Measurements from ENCODE around the gene PHKG1.
"Not testable (repeated sequence)": the region's sequence is repeated elsewhere in the genome, so short reads cannot be mapped to it uniquely, and the experiment has no call there.

PHKG1 gene

DNA sequence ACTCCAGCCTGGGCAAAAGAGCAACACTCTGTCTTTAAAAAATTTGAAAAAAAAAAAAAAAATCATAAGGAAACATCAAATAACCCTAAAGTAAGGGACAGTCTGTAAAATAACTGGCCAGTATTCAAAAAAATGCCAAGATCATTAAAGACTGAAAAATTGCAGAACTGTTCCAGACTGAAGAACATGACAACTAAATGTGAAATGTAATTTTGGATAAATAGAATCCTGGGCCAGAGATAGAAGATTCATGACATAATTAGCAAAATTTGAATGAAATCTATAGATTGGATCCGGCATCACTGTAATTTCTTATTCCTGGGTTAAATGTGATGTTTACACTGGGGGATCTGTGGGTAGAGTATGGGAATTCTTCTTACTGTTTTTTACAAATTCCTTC, 44.5 kb downstream of the PHKG1 start:
- Mint-ChIP-seq H3K4me3 (no peak overlapping the region), H3K27ac (ENCODE audit: low read depth) (no peak overlapping the region)
- DNase-seq (ENCODE audit: low spot score in 2 of 2) = no peak

DNA sequence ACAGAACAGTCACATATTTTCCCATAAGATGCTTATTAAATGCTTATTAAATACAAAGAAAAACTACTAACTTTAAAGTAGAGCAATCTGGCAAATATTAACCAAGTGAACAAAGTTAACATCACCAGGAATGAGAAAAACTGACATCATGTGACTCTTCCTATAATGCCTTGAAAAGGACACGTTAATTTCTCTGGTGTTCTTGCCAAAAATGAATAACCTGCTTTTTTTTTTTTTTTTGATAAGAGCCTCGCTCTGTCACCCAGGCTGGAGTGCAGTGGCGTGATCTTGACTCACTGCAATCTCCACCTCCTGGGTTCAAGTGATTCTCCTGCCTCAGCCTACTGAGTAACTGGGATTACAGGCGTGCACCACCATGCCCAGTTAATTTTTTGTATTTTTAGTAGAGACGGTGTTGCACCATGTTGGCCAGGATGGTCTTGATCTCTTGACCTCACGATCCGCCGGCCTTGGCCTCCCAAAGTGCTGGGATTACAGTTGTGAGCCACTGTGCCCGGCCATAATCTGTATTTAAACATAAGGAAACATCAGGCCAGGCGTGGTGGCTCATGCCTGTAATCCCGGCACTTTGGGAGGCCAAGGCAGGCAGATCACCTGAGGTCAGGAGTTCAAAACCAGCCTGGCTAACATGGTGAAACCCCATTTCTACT, 45.2 kb downstream of the PHKG1 start:
- H3K36me3 Mint-ChIP-seq (ENCODE audit: insufficient read depth); H3K27ac Mint-ChIP-seq (ENCODE audit: low read depth); ATAC-seq (replicated peaks; ENCODE audit: extremely low read depth, poor library complexity, severe bottlenecking); H3K9me3 Mint-ChIP-seq; H3K4me3 Mint-ChIP-seq; H3K27me3 Mint-ChIP-seq; DNase-seq (ENCODE audit: low spot score in 2 of 2): not testable (repeated sequence)
- peaks cover 12% of the 10 kb centered on the region for H3K4me1 Mint-ChIP-seq

More for the DNA sequence above, 44.5 kb downstream of the PHKG1 start:
- Mint-ChIP-seq H3K27me3 (no peaks in the 10 kb centered on the region), H3K9me3 (no peaks in the 10 kb centered on the region), H3K4me1 (peaks cover 17% of the 10 kb centered on the region), H3K36me3 (ENCODE audit: insufficient read depth) (peaks cover 11% of the 10 kb centered on the region)
- no peak for ATAC-seq (replicated peaks; ENCODE audit: extremely low read depth, poor library complexity, severe bottlenecking)

DNA sequence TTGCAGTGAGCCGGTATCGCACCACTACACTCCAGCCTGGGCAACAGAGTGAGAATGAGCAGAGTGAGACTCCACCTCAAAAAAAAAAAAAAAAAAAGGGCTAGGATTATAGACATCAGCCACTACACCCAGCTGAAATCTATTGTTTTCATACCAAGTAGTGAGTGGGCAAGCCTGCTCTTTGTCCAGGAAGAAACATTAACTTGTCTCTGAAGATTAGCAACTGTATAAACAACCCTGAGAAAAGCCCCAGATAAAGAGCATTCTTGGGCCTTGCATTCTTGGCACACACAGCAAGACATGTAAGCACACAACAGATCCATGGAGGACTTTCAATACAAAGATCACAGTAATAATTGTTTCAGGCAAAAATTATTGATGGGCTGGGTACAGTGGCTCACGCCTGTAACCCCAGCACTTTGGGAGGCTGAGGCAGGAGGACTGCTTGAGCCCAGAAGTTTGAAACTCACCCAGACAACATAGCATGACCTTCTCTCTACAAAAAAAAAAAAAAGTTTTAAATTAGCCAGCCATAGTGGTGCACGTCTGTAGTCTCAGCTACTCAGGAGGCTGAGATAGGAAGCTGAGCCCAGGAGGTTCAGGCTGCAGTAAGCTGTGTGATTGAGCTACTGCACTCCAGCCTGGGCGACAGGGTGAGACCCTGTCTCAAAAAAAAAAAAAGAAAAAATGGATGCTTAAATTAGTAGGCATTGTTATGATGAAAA, 45.9 kb downstream of the PHKG1 start:
- H3K36me3 Mint-ChIP-seq (ENCODE audit: insufficient read depth) = peaks cover 4% of the 10 kb centered on the region
- peaks cover 12% of the 10 kb centered on the region for H3K4me1 Mint-ChIP-seq
- no peaks in the 10 kb centered on the region for H3K9me3 Mint-ChIP-seq
- no peak for ATAC-seq (replicated peaks; ENCODE audit: extremely low read depth, poor library complexity, severe bottlenecking)
- H3K27me3 Mint-ChIP-seq = no peaks in the 10 kb centered on the region
- DNase-seq (ENCODE audit: low spot score in 2 of 2) = no peak
- no peak overlapping the region for H3K27ac Mint-ChIP-seq (ENCODE audit: low read depth)
- H3K4me3 Mint-ChIP-seq = no peak overlapping the region

DNA sequence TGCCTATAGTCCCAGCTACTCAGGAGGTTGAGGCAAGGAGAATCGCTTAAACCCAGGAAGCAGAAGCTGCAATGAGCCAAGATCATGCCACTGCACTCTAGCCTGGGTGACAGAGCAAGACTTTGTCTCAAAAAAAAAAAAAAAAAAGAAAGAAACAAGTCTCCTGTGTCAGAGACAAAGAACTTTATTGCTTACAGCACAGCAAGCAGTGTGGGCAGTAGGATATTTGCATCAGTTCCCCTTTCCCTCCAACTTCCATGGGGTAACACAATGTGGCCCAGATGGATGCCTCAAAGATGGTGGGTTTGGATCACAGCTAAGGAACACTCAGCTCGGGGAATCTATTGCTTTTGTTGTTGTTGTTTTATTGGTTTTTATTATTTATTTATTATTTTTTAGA, 47.0 kb downstream of the PHKG1 start:
- not testable (repeated sequence) for DNase-seq (ENCODE audit: low spot score in 2 of 2); H3K9me3 Mint-ChIP-seq; H3K4me1 Mint-ChIP-seq; H3K27me3 Mint-ChIP-seq; H3K27ac Mint-ChIP-seq (ENCODE audit: low read depth); H3K36me3 Mint-ChIP-seq (ENCODE audit: insufficient read depth); H3K4me3 Mint-ChIP-seq; ATAC-seq (replicated peaks; ENCODE audit: extremely low read depth, poor library complexity, severe bottlenecking)

DNA sequence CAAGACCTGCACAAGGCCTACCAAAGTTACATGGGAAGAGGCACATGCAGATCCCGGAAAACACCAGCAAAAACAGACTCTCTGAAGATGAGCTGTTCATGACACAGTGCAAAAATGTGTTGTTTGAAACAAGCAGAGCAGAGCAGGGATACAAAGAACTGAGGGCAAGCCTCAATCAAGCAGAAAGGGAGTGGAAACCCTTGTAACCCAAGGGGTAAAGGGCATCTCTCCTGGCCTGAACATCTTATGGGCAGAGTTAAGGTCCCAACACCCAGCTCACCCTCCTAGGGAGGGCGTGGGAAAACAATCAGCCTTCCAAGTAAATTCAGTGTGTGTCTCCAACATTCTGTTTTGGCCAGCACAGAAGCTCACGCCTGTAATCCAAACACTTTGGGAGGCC, 52.0 kb downstream of the PHKG1 start:
- H3K4me1 Mint-ChIP-seq = no peaks in the 10 kb centered on the region
- H3K27me3 Mint-ChIP-seq = no peaks in the 10 kb centered on the region
- no peak overlapping the region for H3K4me3 Mint-ChIP-seq
- no peaks in the 10 kb centered on the region for H3K36me3 Mint-ChIP-seq (ENCODE audit: insufficient read depth)
- H3K9me3 Mint-ChIP-seq = no peaks in the 10 kb centered on the region
- no peak overlapping the region for H3K27ac Mint-ChIP-seq (ENCODE audit: low read depth)
- DNase-seq (ENCODE audit: low spot score in 2 of 2) (no peak), ATAC-seq (replicated peaks; ENCODE audit: extremely low read depth, poor library complexity, severe bottlenecking) (no peak)

DNA sequence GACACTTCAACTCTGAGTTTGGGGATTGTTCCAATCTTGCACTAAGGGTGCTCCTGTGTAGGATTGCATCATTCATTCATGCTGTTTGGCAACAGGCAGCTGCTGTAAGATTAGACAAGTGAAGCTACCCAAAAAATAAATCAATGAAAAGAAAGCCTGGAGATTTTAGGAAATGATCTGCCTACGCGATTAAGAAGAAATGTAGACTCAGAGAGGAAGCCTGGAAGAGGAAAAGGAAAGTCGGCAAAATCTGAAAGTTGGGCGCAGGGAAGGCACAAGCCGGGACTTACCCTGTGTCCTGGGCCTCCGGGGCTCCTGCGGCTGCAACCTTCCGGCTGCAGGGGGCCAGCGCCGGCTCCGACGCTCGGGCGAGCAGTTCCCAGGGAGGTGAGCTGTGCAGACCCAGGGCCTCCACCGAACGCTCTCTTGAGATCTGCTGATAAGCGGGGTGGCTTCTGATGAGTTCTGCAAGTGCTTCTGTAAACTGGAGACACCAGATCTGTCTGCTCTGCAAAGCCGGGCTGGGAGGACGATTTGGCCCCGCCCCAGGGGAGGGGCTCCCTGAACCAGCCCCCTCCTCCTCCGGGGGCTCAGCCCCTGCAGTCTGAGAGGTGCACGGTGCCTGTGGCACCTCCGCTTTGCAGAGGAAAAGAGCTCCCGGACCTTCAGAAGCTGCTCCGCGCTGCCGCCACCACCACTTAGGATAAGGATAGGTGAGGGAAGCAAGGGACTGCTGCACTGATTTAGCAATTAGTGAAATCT, 58.9 kb downstream of the PHKG1 start:
- Mint-ChIP-seq H3K9me3 (no peaks in the 10 kb centered on the region), H3K36me3 (ENCODE audit: insufficient read depth) (no peaks in the 10 kb centered on the region), H3K4me3 (peak overlapping the region; percentile 86), H3K27ac (ENCODE audit: low read depth) (peak overlapping the region; percentile 41), H3K4me1 (peaks cover 15% of the 10 kb centered on the region), H3K27me3 (no peaks in the 10 kb centered on the region)
- ATAC-seq (replicated peaks; ENCODE audit: extremely low read depth, poor library complexity, severe bottlenecking) = peak; percentile 87
- peak; percentile 37 to 42 for DNase-seq (ENCODE audit: low spot score in 2 of 2)

DNA sequence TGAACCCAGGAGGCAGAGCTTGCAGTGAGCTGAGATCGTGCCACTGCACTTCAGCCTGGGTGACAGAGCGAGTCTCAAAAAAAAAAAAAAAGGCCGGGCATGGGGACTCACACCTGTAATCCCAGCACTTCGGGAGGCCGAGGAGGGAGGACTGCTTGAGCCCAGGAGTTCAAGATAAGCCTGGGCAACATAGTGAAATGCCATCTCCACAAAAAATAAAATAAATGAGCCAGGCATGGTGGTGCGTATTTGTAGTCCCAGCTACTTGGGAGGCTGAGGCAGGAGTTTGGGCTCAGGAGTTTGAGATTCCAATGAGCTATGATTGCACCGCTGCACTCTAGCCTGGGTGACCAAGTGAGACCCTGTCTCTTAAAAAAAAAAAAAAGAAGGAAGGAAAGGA, 60.2 kb downstream of the PHKG1 start:
- not testable (repeated sequence) for H3K9me3 Mint-ChIP-seq; ATAC-seq (replicated peaks; ENCODE audit: extremely low read depth, poor library complexity, severe bottlenecking); DNase-seq (ENCODE audit: low spot score in 2 of 2); H3K27ac Mint-ChIP-seq (ENCODE audit: low read depth); H3K36me3 Mint-ChIP-seq (ENCODE audit: insufficient read depth); H3K27me3 Mint-ChIP-seq
- H3K4me1 Mint-ChIP-seq = peaks cover 15% of the 10 kb centered on the region
- H3K4me3 Mint-ChIP-seq = peak overlapping the region; percentile 86

DNA sequence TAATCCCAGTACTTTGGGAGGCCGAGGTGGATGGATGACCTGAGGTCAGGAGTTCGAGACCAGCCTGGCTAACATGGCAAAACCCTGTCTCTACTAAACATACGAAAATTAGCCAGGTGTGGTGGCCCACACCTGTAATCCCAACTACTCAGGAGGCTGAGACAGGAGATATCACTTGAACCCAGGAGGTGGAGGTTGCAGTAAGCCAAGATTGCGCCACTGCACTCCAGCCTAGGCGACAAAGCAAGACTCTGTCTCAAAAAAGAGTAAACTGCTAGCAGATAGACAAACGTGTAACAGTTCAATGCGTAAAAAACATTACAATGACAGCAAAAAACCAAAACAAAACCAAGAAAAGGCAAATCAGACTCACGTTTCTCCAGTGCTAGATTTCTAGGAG, 61.2 kb downstream of the PHKG1 start:
- not testable (repeated sequence) for H3K36me3 Mint-ChIP-seq (ENCODE audit: insufficient read depth); H3K27ac Mint-ChIP-seq (ENCODE audit: low read depth); DNase-seq (ENCODE audit: low spot score in 2 of 2); ATAC-seq (replicated peaks; ENCODE audit: extremely low read depth, poor library complexity, severe bottlenecking); H3K27me3 Mint-ChIP-seq; H3K9me3 Mint-ChIP-seq
- Mint-ChIP-seq H3K4me3 (peak overlapping the region; percentile 40), H3K4me1 (peaks cover 15% of the 10 kb centered on the region)

DNA sequence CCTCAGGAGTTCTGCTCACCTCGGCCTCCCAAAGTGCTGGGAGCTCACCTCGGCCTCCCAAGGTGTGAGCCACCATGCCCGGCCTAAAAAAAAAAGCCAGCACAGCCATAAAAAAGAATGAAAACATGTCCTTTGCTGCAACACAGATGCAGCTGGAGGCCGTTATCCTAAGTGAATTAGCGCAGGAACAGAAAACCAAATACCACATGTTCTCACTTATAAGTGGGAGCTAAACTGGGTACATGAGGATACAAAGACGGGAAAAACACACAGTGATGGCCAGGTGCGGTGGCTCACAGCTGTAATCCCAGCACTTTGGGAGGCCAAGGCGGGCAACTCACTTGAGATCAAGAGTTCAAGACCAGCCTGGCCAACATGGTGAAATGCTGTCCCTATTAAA, 62.4 kb downstream of the PHKG1 start:
- peaks cover 15% of the 10 kb centered on the region for H3K4me1 Mint-ChIP-seq
- ATAC-seq (replicated peaks; ENCODE audit: extremely low read depth, poor library complexity, severe bottlenecking) = no peak
- H3K9me3 Mint-ChIP-seq = no peaks in the 10 kb centered on the region
- no peaks in the 10 kb centered on the region for H3K27me3 Mint-ChIP-seq
- H3K4me3 Mint-ChIP-seq = no peak overlapping the region
- no peak overlapping the region for H3K27ac Mint-ChIP-seq (ENCODE audit: low read depth)
- no peaks in the 10 kb centered on the region for H3K36me3 Mint-ChIP-seq (ENCODE audit: insufficient read depth)
- DNase-seq (ENCODE audit: low spot score in 2 of 2) = no peak
